K562 (cell line): ENCODE measurements around the gene PRKCG. TPM values are rescaled to one million over a fixed set of nuclear protein-coding genes. Genes with fewer than 3 reads are reported as not detected.
A peak's percentile ranks its signal among the peaks of the same experiment; 100 is the strongest.

ENCODE experiments used
- ELF4 ChIP-seq: fragments of 450-650 bp; formaldehyde crosslinking; IDR thresholded peaks from 2 replicates; pipeline ENCODE4 v1.4.0; 2022; ENCODE audit warnings: missing genetic modification characterization
- ETV5 ChIP-seq: sonication (generic); formaldehyde crosslinking; IDR thresholded peaks from 2 replicates; pipeline ENCODE4 v1.4.0; 2020; ENCODE audit warnings: low read depth, mild to moderate bottlenecking, missing genetic modification reagents
- FUS ChIP-seq: fragments of 200-400 bp; formaldehyde crosslinking; optimal IDR thresholded peaks from 2 replicates; pipeline ENCODE3; 2017; ENCODE audit warnings: low read depth, low read length
- LCOR ChIP-seq: sonication (generic); formaldehyde crosslinking; IDR thresholded peaks from 2 replicates; pipeline ENCODE4 v1.8.0; 2022; ENCODE audit warnings: mild to moderate bottlenecking, missing genetic modification reagents
- MYC ChIP-seq, 2 experiments: fragments of 250-450 bp in 1 of 2; sonication (Bioruptor Pico) in 1 of 2; IDR thresholded peaks; 2 replicates each; pipeline versions ENCODE4 v1.5.1 to v1.6.1; 2012 to 2021; ENCODE audit warnings: low read depth in 2 of 2, borderline replicate concordance in 1 of 2, improper control_type of control experiment in 1 of 2, low read length in 1 of 2, mild to moderate bottlenecking in 1 of 2, moderate library complexity in 1 of 2
- RAD51 ChIP-seq: fragments of 450-650 bp; IDR thresholded peaks from 2 replicates; pipeline ENCODE4 v1.7.1; 2016; ENCODE audit warnings: low read depth, mild to moderate bottlenecking, borderline replicate concordance
- ZNF134 ChIP-seq: fragments of 250-450 bp; sonication (Bioruptor Pico); conservative IDR thresholded peaks from 2 replicates; pipeline ENCODE4 v1.4.0; 2020
- ZNF318 ChIP-seq, 2 experiments: fragments of 450-650 bp; IDR thresholded peaks; 2 replicates each; pipeline ENCODE4 v1.6.1; 2016; ENCODE audit warnings: mild to moderate bottlenecking in 2 of 2, borderline replicate concordance in 1 of 2, low read depth in 1 of 2, moderate library complexity in 1 of 2
- polyA plus RNA-seq, 8 experiments: library from polyadenylated mRNA; depleted of rRNA in 4 of 8; stranded (reverse) in 5 of 8; unstranded in 3 of 8; fragments of >200 nt; fragmentation: Nextera tagmentation in 2 of 8; fragmentation: Illumina TruSeq in 1 of 8; extraction: Ambion mirVana in 2 of 8; extraction: Trizol in 1 of 8; gene quantifications; 2 replicates each; pipeline versions ENCODE4 v1.2.1 to v1.2.3, GENCODE V29; 2011 to 2014; ENCODE audit warnings: inconsistent platforms in 1 of 8, missing spikeins in 1 of 8
- total RNA-seq, 7 experiments: library from RNA; depleted of rRNA in 6 of 7; stranded (reverse); fragments of >200 nt in 6 of 7; fragmentation: Illumina TruSeq in 2 of 7; extraction: Trizol in 2 of 7; gene quantifications; 2 replicates each; pipeline versions ENCODE4 v1.2.1 to v1.2.3, GENCODE V29; 2011 to 2021; ENCODE audit warnings: low replicate concordance in 1 of 7
- TF ChIP-seq, protein P1 (sequence below): fragments of 250-450 bp; sonication (Bioruptor Pico); IDR thresholded peaks from 2 replicates; pipeline ENCODE4 v1.9.0; 2021; ENCODE audit warnings: mild to moderate bottlenecking, inconsistent platforms
- TF ChIP-seq, protein P2 (sequence below): fragments of 450-650 bp; formaldehyde crosslinking; IDR thresholded peaks from 2 replicates; pipeline ENCODE4 v1.4.0; 2022; ENCODE audit warnings: missing genetic modification characterization
- TF ChIP-seq, protein P3 (sequence below): sonication (generic); formaldehyde crosslinking; IDR thresholded peaks from 2 replicates; pipeline ENCODE4 v1.8.0; 2022; ENCODE audit warnings: mild to moderate bottlenecking, missing genetic modification reagents, borderline replicate concordance

Gene PRKCG
- total and polyA plus RNA-seq, 9 of the 15 experiments (the other 6 are each of a cell fraction or from before 2014, with no cell fraction given): not detected

GRCh38 chr19:53868892-53869804 is 12.8 kb upstream of the PRKCG start (continued):
- TF ChIP-seq, protein P1, sequence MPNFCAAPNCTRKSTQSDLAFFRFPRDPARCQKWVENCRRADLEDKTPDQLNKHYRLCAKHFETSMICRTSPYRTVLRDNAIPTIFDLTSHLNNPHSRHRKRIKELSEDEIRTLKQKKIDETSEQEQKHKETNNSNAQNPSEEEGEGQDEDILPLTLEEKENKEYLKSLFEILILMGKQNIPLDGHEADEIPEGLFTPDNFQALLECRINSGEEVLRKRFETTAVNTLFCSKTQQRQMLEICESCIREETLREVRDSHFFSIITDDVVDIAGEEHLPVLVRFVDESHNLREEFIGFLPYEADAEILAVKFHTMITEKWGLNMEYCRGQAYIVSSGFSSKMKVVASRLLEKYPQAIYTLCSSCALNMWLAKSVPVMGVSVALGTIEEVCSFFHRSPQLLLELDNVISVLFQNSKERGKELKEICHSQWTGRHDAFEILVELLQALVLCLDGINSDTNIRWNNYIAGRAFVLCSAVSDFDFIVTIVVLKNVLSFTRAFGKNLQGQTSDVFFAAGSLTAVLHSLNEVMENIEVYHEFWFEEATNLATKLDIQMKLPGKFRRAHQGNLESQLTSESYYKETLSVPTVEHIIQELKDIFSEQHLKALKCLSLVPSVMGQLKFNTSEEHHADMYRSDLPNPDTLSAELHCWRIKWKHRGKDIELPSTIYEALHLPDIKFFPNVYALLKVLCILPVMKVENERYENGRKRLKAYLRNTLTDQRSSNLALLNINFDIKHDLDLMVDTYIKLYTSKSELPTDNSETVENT: no peak
- TF ChIP-seq, protein P2, sequence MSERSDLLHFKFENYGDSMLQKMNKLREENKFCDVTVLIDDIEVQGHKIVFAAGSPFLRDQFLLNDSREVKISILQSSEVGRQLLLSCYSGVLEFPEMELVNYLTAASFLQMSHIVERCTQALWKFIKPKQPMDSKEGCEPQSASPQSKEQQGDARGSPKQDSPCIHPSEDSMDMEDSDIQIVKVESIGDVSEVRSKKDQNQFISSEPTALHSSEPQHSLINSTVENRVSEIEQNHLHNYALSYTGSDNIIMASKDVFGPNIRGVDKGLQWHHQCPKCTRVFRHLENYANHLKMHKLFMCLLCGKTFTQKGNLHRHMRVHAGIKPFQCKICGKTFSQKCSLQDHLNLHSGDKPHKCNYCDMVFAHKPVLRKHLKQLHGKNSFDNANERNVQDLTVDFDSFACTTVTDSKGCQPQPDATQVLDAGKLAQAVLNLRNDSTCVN: no peak
- TF ChIP-seq, protein P3, sequence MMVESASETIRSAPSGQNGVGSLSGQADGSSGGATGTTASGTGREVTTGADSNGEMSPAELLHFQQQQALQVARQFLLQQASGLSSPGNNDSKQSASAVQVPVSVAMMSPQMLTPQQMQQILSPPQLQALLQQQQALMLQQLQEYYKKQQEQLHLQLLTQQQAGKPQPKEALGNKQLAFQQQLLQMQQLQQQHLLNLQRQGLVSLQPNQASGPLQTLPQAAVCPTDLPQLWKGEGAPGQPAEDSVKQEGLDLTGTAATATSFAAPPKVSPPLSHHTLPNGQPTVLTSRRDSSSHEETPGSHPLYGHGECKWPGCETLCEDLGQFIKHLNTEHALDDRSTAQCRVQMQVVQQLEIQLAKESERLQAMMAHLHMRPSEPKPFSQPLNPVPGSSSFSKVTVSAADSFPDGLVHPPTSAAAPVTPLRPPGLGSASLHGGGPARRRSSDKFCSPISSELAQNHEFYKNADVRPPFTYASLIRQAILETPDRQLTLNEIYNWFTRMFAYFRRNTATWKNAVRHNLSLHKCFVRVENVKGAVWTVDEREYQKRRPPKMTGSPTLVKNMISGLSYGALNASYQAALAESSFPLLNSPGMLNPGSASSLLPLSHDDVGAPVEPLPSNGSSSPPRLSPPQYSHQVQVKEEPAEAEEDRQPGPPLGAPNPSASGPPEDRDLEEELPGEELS: no peak
- TF ChIP-seq ETV5 (CRISPR knock-in tag): no peak
- no peak for TF ChIP-seq ZNF134
- no peak for TF ChIP-seq ZNF318 (IDR thresholded peaks at IDR 0.05; ENCODE audit: borderline replicate concordance in 1 of 2, low read depth in 1 of 2)
- peak; percentile 72; the same call in 1 of the 2 replicates for TF ChIP-seq MYC (IDR thresholded peaks at IDR 0.05; ENCODE audit: low read depth, low read length)
- 0 out of 2 replicates have a peak, but pooled peaks have one; percentile 18 for TF ChIP-seq MYC (CRISPR knock-in tag; IDR thresholded peaks at IDR 0.05; ENCODE audit: borderline replicate concordance, low read depth)
- no peak for TF ChIP-seq RAD51
- TF ChIP-seq ELF4 (CRISPR knock-in tag): no peak
- TF ChIP-seq LCOR (CRISPR knock-in tag): no peak
- TF ChIP-seq FUS: no peak
